ENCODE results near the gene EVA1A.

Gene EVA1A

DNA sequence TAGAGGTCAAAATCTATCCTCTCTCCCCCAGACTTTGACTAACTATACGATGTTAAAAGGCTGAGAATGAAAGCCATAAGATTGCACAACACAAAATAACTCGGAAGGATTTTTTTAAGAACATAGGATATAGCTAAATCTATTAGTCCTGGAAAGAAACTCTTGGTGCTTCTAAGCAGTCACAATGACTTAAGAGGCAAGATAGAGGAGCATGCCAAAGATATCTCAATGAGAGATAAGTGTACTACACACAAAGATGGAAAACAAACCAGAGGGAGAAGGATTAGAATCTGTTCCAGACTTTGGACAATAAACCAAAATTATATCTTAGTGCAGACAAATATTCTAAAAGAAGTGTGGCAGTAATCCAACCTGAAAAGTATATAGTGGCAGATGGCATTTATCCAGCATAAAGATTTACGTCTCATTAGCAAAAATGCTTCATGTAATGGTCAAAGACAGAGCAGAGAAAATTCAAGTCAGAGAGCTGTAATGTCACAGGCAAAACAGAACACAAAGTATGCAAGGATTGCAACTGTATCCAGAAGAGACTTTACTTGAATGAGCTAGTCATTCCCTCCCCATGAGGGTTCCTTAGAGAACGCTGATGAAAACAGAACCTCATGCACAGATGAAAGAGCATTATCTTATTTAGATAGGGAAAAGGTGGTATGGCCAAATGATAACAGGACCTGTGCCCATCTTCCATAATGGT, 28.8 kb upstream of the EVA1A start:
- no peak for DNase-seq

DNA sequence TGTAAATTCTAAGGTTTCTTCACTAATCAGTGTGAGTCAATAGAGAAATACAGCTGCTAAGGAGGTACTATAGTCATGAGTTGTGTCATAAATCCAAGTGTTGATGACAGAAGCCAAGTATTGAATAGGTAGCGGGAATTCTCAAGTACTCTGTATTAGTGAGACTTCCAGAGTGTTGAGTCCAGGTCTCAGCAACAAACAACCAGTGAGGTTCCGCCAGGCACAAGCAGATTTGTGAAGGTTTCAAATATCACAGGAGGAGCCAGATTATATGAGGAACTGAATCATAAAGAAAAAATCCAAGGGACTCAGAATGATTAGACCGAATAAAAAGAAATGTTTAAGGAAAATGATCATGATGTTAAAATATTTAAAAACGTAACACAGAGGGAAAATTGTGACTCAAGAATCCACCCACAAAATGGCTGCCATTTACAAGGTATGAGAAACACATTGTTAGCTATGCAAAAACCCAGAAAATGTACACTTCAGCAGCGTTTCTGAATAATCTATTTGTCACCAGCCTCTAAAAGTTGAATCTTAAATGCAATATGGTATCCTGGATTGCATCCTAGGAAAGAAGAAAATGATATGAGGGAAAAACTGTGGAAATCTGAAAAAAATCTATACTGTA, 27.3 kb upstream of the EVA1A start:
- DNase-seq, result no peak

DNA sequence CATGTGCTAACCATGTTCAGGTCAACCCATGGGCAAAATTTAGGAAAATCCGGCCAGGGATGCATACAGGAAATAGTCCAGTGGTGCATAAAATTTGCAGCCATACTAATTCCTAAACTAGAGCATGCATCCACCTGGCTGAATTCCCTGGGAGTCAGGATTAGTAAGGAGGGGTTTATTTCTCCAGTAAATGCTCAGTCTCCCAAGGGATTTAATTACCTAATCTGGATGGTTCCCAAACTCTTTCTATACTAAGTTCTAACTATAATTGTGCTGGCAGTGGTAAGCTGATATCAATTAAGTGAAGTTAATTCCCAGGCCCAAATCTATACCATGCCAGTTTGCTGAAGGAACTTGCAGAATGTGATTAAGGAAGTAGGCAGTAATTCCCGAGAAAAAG, 26.2 kb upstream of the EVA1A start:
- DNase-seq, result no peak

DNA sequence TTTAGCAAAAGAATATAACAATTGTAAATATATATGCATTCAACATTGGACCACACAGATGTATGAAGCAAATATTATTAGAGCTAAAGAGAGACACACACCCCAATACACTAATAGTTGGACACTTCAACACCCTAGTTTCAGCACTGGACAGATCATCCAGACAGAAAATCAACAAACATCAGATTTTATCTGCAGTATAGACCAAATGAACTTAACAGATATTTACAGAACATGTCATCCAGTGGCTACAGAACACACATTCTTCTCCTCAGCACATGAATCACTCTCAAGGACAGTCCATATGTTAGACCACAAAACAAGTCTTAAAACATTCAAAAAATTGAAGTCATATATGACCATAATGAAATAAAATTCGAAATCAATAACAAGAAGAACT, 22.1 kb upstream of the EVA1A start:
- DNase-seq, result no peak

DNA sequence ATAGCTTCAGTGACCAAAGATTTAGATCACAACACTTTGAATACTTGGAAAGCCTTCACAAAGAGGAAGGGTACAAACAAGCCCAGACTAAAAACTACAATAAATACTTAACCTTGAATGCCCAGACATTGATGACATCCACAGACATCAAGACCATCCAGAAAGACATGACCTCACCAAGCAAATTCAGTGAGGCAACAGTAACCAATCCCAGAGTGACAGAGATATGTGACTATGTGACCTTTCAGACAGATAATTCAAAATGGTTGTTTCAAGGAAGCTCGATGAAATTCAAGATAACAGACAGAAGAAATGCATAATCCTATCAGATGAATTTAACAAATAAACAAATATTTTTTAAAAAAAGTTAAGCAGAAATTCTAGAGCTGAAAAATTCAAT, 19.9 kb upstream of the EVA1A start:
- no peak for DNase-seq

DNA sequence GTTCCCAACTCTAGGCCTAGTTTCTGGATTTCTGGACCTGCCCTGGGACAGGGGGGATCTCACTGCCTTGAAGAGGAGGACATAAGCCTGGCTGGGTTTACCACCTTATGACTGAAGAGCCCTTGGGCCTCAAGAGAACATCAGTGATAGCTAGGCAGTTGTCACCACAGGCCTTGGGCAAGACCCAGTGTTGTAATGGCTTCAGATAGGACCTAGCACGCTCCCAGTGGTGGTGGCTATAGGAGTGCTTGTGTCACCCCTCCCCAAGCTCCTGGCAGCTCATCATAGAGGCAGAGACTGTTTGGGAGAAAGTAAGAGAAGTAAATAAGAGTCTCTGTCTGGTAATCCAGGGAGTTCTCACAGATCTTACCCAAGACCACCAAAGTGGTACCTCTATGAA, 19.4 kb upstream of the EVA1A start:
- no peak for DNase-seq

DNA sequence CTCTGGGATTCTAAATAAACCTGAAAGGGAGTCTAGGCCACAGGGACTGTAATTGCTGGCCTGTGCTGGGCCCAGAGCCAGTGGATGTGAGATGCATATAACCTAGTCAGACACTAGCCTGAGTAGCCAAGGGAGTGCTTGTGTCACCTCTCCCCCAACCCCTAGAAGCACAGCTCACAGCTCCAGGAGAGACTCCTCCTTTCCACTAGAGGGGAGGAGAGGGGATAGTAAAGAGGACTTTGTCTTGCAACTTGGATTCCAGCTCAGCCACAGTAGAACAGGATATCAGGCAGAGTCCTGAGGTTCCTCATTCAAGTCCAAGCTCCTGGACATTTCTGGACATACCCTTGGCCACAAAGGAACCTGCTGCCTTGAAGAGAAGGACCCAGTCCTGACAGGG, 18.4 kb upstream of the EVA1A start:
- DNase-seq, result no peak

DNA sequence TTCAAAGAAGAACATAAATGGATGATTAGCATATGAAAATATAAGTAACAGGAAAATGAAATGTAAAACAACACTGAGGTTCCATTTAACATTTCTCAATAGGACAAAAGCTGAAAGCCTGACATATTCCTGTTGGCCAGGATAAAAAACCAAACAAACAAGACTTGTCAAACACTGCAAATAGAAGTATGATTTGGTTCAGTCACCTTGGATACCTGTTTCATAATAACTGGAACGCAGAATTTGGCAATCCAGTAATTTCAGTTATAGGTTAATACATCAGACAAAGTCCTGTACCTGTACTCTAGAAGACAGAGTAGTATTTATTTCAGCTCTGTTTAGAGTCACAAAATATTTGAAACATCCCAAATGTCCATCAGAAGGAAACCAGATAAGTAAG, 16.5 kb upstream of the EVA1A start:
- no peak for DNase-seq

DNA sequence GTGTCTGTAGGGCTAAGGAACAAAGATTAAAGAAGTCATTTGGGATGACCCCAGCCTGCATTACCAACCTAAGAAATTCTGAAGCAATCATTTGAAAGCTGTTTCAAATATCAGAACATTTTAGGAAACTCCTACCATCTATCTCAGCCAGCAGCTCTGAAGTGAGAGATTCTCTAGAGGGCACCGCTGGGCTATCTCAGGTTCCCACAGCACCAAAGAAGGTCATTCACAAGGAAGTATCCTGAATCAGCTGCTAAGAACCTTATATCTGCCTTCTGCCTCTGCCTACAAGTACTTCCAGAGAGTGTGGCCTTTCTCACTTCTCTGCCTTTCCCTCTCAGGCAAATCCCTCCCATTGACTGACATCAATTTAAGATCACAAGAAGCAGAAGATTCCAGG, 13.4 kb upstream of the EVA1A start:
- no peak for DNase-seq

DNA sequence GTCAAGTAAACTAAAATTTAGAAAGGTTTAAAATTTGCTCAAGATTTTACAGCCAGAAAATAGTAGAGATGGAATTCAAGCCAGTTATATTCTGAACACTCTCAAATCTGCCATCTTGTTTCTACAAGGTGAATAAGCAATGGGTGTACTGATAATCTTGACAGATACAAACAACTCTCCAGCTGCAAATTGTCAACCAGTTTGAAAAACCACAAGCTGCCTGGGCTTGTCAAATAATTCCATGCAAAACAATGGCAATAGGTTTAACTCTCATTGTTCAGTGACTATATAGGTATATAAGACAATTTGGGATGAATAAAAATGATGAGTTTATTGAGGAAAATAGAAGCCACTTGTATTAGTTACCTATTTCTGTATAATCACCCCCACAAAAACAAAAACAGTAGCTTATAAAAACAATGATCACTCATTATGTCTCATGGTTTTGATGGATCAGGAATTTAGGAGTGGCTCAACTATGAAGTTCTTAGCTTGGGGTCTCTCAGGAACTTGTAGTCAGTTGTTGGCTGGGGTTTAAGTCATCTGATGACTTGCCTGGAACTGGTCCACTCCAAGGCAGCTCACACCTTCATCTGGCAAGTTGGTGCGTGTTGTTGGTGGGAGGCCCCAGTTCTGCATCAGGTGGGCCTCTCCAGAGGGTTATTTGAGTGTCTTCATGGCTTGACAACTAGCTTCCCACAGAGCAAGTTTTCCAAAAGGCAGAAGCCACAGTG, 12.6 kb upstream of the EVA1A start:
- no peak for DNase-seq

DNA sequence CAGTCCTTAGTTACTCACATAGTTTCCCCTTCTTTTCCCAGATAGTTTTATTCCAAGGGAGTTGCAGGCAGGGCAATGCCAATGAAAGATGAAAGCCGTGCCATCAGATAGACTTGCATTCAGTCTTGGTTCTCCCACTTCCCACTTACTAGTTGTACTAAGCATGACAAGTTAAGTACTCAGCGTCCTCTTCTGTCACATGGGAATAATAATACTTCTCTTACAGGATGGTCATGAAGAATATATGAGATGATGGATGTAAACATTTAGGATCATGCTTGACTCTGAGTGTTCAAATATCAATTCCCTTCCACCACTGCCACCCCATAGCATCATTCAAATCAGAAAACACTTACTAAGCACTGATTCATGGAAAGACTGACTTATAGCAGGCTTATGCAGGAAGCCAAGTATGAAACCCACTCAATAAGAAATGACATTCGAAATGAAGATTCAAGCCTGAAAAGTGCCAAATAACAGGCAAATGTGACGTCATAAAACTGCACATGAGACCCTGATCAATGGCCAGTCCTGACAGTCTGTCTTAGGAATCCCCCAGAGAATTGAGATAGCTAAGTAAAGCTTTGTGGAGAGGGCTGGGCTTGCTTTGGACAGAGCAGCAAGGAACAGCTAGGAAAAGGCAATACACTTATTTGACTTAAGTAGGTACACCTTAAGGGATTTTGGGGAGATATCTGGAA, 11.1 kb upstream of the EVA1A start:
- DNase-seq, result no peak

DNA sequence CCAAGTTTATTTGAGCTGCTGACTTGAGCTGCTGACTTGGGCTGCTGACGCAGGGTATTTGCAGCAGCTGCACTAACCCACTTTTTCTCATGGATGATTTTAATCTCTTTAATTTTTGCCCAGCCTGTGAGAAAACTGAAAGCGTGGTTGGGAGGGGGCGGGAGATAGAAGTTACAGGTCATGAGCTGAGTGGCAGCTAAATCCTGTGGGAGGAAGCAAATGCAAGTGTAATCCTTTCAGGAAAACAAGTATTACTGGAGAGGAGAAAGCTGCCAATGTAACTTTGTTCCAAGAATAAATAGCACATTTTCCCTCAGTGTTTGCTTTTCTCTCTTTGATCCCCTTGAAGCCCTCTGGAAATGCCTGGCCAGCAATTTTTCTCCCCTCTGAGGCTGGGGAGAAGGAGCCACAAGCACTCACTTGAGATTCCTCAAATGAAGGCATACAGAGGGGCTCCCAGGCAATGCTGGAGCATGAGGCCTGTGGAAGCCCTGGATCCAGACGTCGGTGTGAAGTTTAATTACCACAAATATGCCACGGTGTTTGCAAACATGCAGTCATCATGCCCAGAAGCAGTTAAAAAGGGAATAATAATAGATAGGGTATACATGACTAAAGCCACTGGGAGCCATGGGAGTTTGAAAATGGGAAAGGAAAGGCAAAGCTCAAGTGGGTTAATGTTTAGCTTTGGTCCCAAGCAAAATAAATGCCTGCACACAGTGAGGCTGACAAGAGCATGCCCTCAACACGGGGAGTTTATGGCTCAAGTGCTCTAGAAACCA, 10.4 kb upstream of the EVA1A start:
- no peak for DNase-seq

DNA sequence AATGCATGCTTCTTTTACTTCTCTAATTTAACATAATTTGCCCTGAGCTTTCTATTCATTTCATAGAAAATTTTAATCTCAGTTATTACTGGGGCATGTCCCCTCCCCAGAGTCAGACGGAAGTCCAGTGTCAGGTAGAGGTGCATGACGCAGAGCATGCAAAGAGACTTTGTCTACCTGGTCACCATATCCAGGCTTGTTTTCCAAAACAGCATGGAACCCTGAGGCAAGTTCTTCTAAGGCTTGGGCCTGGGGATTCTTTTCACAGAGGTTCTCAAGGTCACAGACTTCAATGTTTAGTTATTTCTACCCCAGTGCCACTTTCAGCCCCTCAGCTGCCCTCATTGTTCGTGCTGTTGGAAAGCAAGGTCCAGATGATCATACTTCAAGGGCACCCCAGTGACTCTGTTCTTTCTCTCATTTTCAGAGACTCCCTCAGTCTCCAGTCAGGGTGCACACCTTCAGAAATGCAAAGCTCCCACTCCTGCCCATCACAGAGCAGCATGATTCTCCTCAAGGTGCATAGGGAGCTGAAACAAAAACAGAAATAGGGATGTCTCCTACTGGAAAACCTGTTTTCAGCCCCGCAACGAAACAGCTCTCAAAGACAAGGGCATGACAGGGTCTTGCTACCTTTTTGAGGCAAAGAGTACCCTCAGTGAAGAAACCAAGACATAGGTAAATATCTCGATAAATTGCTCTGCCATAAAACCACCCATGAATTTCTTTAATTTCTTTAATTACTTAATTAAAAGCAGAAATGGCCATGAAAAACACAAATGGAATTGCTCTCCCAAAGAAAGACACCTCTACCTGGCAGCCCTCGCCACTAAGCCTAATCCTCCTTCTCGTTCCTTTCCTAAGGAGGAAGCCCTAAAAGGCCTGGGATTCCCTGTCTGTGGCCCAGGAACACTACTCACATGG, 9.5 kb upstream of the EVA1A start:
- no peak for DNase-seq

DNA sequence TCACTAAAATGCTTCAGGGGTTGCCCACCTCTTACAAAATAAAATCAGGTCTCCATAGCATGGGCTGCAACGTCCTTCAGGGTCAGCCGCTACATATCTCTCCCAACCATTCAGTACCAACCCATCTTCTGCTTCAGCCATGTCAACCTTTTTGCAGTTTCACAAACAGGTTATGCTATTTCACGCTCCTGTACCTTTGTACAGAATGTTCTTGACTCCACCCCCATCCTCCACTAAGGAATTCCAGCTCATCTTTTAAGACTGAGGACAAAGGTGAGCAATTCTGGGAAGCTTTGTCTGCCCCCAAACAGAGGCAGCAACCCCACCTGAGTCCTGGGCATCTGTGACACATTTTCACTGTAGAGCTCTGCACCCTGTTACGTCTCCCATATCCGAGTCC, 8.8 kb upstream of the EVA1A start:
- DNase-seq, result no peak

DNA sequence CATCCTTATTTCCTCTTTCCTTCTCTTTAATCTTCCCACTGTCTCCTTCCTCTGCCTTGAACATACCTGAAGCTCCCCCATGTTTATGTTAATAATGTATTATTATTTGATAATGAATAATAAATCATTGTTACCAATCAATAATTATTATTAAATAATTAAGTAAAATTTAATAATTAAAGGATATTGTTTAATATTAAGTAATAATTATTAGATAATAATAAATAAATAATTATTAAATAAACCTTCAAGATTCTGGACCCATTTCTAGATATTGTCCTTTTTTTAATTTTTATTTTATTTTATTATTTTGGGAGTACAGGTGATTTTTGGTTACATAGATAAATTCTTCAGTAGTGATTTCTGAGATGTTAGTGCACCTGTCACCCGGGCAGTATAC, 7.4 kb upstream of the EVA1A start:
- DNase-seq, result no peak

DNA sequence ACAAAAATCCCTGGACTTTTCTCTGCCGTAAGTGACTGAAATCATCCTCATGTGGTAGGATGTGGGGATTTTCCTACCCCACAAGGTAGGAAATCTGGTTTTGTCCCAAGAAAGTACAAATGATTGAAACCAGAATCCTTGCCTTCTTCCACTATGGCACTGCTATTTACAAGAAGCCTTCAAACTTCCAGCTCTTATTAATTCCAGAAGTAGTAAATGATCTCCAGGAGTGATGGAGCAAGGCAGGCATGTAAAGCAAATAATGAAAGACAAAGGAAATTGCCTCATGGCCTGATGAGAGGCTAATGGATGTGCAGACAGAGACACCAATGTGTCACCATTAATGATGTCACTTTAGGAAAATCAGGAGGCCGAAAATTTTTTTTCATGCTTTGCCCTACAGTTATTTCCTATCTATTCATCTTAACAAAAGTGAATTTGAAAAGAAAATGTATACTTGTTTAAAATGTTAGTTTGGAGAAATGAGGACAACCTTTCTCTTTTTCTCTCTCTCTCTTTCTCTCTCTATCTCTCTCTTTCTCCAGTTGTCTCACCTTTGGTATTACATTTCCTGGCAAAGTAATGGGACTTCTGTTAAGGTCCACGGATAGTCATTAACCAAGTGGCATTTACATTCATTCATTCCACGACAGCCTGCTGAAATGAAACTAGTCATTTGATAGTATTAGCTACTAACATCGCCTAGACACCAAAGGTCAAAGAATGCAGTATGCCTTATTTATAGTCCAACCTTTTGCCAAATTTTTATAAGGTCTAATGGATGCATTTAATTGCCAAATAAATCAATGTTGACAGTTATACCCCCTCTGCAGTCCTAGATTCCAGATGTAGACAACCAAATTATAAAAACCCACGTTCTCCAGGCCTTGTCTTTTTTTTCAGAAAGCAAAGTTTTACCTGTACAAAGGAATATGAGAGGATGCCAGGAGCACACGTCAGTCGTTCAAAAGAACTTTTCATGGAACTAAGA, 5.0 kb upstream of the EVA1A start:
- DNase-seq, result no peak

DNA sequence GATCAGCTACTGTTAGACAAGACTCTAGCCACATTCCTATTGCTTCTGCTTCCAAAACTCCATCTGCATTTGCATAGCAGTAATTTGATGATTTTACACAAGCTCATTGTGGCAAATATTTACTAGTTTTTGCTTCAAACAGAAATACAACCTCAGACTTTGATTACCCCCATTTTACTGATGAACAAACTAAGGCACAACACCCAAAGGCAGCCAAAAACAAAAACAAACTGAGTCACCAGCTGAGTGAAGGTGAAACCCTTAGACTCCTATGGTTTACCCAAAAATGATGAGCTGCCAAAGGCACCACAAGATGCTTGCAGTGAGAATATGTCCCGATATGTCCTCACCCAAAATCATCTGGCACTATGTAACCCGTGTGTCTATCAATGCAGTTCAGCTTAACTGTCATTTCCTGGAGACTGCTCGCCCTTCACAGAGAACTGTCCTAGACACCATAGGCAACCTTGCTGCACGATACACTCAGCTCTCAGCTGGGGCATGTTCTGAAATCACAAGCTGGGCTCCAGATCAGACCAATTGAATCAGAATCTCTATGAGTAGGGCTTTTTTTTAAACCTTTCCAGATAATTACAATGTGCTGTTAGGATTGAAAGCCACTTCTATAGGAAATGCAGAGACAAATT, 4.1 kb upstream of the EVA1A start:
- no peak for DNase-seq

DNA sequence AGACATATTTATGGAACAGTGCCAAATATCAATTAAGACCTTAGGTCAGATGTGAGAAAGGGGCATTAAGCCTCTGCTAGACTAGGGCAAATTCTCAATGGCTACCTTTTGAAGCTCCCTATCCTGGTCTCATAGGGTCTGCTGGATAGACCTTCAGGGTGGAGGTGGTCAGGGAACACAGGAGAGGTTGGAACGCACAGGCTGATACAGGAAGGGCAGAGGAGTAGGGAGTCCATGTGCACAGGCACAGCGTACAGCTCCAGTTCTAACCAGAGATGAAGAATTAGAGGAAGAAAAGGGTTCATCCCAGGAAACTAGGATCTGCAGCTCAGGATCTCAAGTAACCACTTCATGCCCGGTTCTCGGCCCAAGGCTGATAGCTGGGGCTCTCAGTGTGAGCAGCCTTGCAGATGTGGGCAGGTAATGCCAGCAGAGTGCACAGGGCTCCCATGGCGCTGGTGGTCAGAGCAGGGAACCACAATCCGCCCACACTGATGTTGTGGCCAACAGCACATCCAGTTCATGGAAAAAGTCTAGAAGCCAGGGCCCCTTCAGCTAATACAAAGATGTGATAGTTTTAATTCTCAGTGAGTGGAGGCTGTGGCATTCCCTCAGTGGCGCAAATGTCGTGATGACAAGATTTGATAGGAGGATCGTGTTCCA, 3.4 kb upstream of the EVA1A start:
- no peak for DNase-seq

DNA sequence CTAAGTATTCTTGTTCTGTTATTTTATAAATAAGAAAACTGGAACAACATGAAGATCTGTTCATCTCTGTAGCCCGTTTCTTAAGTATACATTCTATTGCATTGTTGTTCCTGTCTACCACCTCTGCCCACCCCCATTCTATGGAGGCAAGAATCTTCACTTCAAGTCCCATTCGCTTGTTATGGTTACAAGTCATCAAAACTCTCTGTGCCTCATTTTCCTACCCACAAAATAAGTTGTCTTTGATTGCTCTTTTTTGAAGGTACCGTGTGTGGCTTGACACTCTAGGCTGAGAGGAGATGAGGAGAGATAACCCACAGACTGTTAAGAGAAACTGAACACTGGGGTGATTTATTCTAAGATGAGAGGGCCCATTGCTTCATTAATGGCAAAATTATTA, 2.9 kb upstream of the EVA1A start:
- no peak for DNase-seq

DNA sequence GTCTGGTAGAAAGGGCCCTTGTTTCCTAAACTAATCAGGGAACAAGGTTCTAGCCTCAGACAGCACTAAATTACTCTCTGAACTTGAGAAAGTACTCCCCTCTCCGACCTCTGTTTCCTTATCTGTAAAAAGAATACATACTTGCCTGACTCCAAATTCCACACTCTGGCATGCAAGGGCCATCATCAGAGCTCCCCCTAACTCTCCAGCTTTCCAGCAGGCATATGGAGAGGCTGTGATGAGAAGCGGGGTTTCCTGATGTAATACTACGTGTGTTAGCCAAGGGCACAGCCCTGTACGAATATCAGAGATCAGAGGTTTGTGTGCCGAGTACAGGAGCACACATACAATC, 1.8 kb upstream of the EVA1A start:
- DNase-seq, result no peak

Measured in AML-193 (cell line).